OCI-LY1 (cell line): ENCODE results near the gene ILF2.

Source experiments
- H2AFZ ChIP-seq: fragments of 200-600 bp; sonication (generic), shearing (Covaris generic); 2 replicates; pipeline ENCODE4 v1.6.0; 2014; ENCODE audit warnings: antibody characterized with exemption, mild to moderate bottlenecking, low read length
- H3F3A ChIP-seq: fragments of 200-600 bp; sonication (generic), shearing (Covaris generic); 2 replicates; pipeline ENCODE4 v1.6.0; 2014; ENCODE audit warnings: mild to moderate bottlenecking, antibody characterized with exemption, low read length, moderate library complexity; ENCODE audit not compliant: insufficient read depth
- H3K27ac ChIP-seq: fragments of 200-600 bp; sonication (generic); 2 replicates; pipeline ENCODE4 v1.5.1; 2014; ENCODE audit warnings: low read length, mixed run types, mild to moderate bottlenecking, low read depth; ENCODE audit not compliant: poor library complexity, severe bottlenecking
- H3K27me3 ChIP-seq: fragments of 200-600 bp; sonication (generic); 2 replicates; pipeline ENCODE4 v1.6.0; 2014; ENCODE audit warnings: antibody characterized with exemption, mild to moderate bottlenecking, low read length, moderate library complexity; ENCODE audit not compliant: insufficient read depth
- H3K36me3 ChIP-seq: fragments of 200-600 bp; sonication (generic); 2 replicates; pipeline ENCODE4 v1.6.1; 2014; ENCODE audit warnings: mild to moderate bottlenecking, antibody characterized with exemption, low read length, moderate library complexity, mixed read lengths; ENCODE audit not compliant: insufficient read depth
- H3K4me1 ChIP-seq: fragments of 200-600 bp; sonication (generic); 2 replicates; pipeline ENCODE4 v1.5.1; 2014; ENCODE audit warnings: mild to moderate bottlenecking, low read length, moderate library complexity; ENCODE audit not compliant: insufficient read depth, severe bottlenecking
- H3K4me2 ChIP-seq: fragments of 200-600 bp; sonication (generic), shearing (Covaris generic); 2 replicates; pipeline ENCODE4 v1.6.1; 2014; ENCODE audit warnings: low read length
- H3K4me3 ChIP-seq: fragments of 200-600 bp; sonication (generic); 2 replicates; pipeline ENCODE4 v1.5.1; 2014; ENCODE audit warnings: low read length, low read depth, mild to moderate bottlenecking, mixed read lengths; ENCODE audit not compliant: poor library complexity, severe bottlenecking
- H3K79me2 ChIP-seq: fragments of 200-600 bp; shearing (Covaris generic); 2 replicates; pipeline ENCODE4 v1.6.1; 2016; ENCODE audit warnings: mixed run types, low read length, mixed read lengths; ENCODE audit not compliant: insufficient read depth
- H3K9ac ChIP-seq: fragments of 200-600 bp; sonication (generic), shearing (Covaris generic); 2 replicates; pipeline ENCODE4 v1.6.1; 2014; ENCODE audit warnings: mild to moderate bottlenecking, low read length, mixed read lengths
- H3K9me2 ChIP-seq: fragments of 200-600 bp; sonication (generic), shearing (Covaris generic); 2 replicates; pipeline ENCODE4 v1.6.1; 2014; ENCODE audit warnings: low read depth, mild to moderate bottlenecking, low read length, mixed read lengths
- H3K9me3 ChIP-seq: fragments of 200-600 bp; shearing (Covaris generic); 2 replicates; pipeline ENCODE4 v1.6.1; 2014; ENCODE audit warnings: low read length, mixed read lengths
- H4K20me1 ChIP-seq: fragments of 200-600 bp; sonication (generic), shearing (Covaris generic); 2 replicates; pipeline ENCODE4 v1.6.0; 2016; ENCODE audit warnings: mild to moderate bottlenecking, low read length; ENCODE audit not compliant: insufficient read depth
- EZH2 ChIP-seq: fragments of 200-600 bp; sonication (generic), shearing (Covaris generic); IDR thresholded peaks from 2 replicates; pipeline ENCODE4 v1.8.0; 2017; ENCODE audit warnings: borderline replicate concordance, mixed run types, mild to moderate bottlenecking, antibody characterized with exemption, low read length, moderate library complexity, mixed read lengths
- TF ChIP-seq, protein P1 (sequence below): fragments of 200-600 bp; sonication (generic), shearing (Covaris generic); IDR thresholded peaks from 2 replicates; pipeline ENCODE4 v1.5.1; 2017; ENCODE audit warnings: mild to moderate bottlenecking, antibody characterized with exemption, low read length, moderate library complexity, mixed read lengths

Gene ILF2

DNA sequence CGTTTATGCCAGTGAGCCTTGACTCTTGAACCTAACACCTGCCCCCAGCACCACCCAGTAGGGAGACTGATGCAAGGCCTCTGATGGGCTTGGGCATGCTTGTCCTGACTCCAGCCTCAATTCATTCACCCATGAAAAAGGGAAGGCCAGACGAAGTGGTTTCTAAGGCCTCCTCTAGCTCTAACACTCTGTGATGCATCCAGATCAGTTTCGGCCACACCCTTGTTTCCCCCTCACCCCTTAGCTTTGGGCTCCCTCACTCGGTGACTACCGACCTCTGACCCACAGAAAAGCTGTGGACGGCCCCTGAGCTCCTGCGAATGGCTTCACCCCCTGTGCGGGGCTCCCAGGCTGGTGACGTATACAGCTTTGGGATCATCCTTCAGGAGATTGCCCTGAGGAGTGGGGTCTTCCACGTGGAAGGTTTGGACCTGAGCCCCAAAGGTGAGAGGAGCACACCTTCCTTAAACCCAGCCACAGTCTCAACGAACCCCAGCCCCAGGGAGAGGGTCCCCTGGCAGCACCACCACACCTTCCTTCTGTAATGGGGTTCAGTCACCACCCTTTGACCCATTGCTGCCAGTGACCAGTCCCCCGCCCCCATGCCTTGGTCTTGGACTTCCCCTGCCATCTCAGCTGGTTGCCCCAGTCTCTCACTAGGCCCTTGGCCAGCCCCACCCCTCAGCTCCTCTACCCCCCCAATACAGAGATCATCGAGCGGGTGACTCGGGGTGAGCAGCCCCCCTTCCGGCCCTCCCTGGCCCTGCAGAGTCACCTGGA is 16.7 kb upstream of the ILF2 start:
- Histone ChIP-seq H3K27me3 (peaks cover 6% of the 10 kb centered on the region; the same call in 1 of the 2 replicates), H3F3A (no peaks in the 10 kb centered on the region), H3K27ac (no peak overlapping the region), H4K20me1 (no peaks in the 10 kb centered on the region), H3K4me2 (no peak overlapping the region), H3K9me3 (no peaks in the 10 kb centered on the region), H3K4me1 (no peaks in the 10 kb centered on the region), H3K79me2 (no peaks in the 10 kb centered on the region), H3K9me2 (no peaks in the 10 kb centered on the region), H2AFZ (no peak overlapping the region), H3K36me3 (no peaks in the 10 kb centered on the region), H3K4me3 (no peak overlapping the region), H3K9ac (no peak overlapping the region)
- TF ChIP-seq EZH2 = no peak
- TF ChIP-seq, protein P1, sequence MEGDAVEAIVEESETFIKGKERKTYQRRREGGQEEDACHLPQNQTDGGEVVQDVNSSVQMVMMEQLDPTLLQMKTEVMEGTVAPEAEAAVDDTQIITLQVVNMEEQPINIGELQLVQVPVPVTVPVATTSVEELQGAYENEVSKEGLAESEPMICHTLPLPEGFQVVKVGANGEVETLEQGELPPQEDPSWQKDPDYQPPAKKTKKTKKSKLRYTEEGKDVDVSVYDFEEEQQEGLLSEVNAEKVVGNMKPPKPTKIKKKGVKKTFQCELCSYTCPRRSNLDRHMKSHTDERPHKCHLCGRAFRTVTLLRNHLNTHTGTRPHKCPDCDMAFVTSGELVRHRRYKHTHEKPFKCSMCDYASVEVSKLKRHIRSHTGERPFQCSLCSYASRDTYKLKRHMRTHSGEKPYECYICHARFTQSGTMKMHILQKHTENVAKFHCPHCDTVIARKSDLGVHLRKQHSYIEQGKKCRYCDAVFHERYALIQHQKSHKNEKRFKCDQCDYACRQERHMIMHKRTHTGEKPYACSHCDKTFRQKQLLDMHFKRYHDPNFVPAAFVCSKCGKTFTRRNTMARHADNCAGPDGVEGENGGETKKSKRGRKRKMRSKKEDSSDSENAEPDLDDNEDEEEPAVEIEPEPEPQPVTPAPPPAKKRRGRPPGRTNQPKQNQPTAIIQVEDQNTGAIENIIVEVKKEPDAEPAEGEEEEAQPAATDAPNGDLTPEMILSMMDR = no peak

DNA sequence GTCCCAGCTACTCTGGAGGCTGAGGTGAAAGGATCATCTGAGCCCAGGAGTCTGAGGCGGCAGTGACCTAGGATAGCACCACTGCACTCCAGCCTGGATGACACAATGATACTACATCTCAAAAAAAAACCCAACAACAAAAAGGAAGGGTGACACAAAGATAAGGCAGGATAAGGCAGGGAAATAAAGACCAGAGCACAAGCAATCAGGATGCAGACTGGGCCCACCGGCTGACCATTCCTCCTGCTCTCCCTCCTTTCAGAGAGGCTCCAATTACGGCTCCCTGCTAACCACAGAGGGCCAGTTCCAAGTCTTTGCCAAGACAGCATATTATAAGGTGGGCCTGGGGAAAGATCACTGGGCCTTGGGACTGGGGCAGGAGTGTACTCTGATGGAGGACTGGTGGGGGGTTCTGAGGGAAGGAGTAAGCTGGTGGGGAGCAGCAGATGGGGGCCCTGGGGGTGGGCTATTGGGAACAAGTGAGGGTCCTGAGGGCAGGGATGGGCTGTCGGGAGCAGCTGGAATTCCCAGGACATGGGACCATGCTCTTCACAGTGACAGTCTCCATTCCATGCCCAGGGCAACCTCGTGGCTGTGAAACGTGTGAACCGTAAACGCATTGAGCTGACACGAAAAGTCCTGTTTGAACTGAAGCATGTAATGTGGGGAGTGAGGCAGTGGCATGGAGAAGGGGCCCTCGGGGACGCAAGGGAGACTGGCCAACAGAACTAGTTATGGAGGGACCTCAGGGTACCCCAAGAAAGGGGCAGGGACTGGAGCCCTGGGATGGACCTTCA is 14.9 kb upstream of the ILF2 start:
- Histone ChIP-seq H3K79me2 (no peaks in the 10 kb centered on the region), H3K4me1 (no peaks in the 10 kb centered on the region), H3K9me3 (no peaks in the 10 kb centered on the region), H3K9me2 (no peaks in the 10 kb centered on the region), H3F3A (no peaks in the 10 kb centered on the region), H4K20me1 (no peaks in the 10 kb centered on the region), H2AFZ (no peak overlapping the region), H3K27ac (no peak overlapping the region), H3K9ac (no peak overlapping the region), H3K4me3 (no peak overlapping the region), H3K4me2 (no peak overlapping the region), H3K36me3 (no peaks in the 10 kb centered on the region), H3K27me3 (peaks cover 6% of the 10 kb centered on the region; the same call in 1 of the 2 replicates)
- TF ChIP-seq EZH2 = no peak
- TF ChIP-seq, protein P1 = no peak

DNA sequence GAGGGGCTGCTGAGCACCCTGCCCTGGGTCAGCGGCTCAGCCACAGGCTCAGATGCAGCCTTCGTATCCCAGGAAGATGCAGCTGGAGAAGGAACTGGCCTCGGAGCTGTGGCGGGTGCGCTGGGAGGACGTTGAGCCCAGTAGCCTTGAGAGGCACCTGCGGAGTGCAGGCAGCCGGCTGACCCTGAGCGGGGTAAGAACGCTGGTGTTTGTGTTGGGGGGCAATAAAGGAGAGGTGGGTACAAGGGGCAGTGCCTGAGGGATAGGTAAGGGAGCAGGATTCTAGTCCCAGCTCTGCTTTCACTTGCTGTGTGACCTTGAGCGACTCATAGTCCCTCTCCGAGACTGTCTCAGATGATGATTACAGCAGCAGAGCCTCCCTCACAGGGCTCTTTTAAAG is 14.1 kb upstream of the ILF2 start:
- no peaks in the 10 kb centered on the region for H3K9me3 ChIP-seq
- no peaks in the 10 kb centered on the region for H3K36me3 ChIP-seq
- H3K27ac ChIP-seq = no peak overlapping the region
- no peaks in the 10 kb centered on the region for H3K79me2 ChIP-seq
- H3K9me2 ChIP-seq = no peaks in the 10 kb centered on the region
- no peak overlapping the region for H2AFZ ChIP-seq
- no peaks in the 10 kb centered on the region for H3F3A ChIP-seq
- no peaks in the 10 kb centered on the region for H3K4me1 ChIP-seq
- TF ChIP-seq EZH2 = no peak
- TF ChIP-seq, protein P1 = no peak
- no peak overlapping the region for H3K4me2 ChIP-seq
- H4K20me1 ChIP-seq = no peaks in the 10 kb centered on the region
- no peak overlapping the region for H3K4me3 ChIP-seq
- H3K9ac ChIP-seq = no peak overlapping the region
- peaks cover 6% of the 10 kb centered on the region; the same call in 1 of the 2 replicates for H3K27me3 ChIP-seq
